ENCODE results near the gene POMGNT2.

Gene POMGNT2

GRCh38 chr3:43075904-43076661 lies 29.8 kb downstream of the POMGNT2 start:
- no peak for TF ChIP-seq REST (IDR thresholded peaks at IDR 0.05; ENCODE audit: insufficient replicate concordance, low read depth)
- no peak for TF ChIP-seq CTCF (IDR thresholded peaks at IDR 0.05; ENCODE audit: insufficient read depth, low read length)
- no peak for TF ChIP-seq POLR2AphosphoS5 (IDR thresholded peaks at IDR 0.05; ENCODE audit: low read depth)
- TF ChIP-seq GABPA (IDR thresholded peaks at IDR 0.05; ENCODE audit: low read depth): no peak
- no peak for TF ChIP-seq SPI1 (IDR thresholded peaks at IDR 0.05; ENCODE audit: borderline replicate concordance, low read depth)
- no peak for DNase-seq (ENCODE audit: low read depth in 1 of 2, low spot score in 1 of 2)
- Histone ChIP-seq H3K27ac (replicated peaks) (no peak overlapping the region), H3K27me3 (ENCODE audit: insufficient read depth, poor library complexity, severe bottlenecking) (no peaks in the 10 kb centered on the region), H3K4me3 (replicated peaks; ENCODE audit: insufficient read depth, low read length) (no peak overlapping the region)

GRCh38 chr3:43074901-43075689 lies 30.8 kb downstream of the POMGNT2 start:
- no peak for DNase-seq (ENCODE audit: low read depth in 1 of 2, low spot score in 1 of 2)
- Histone ChIP-seq H3K27me3 (ENCODE audit: insufficient read depth, poor library complexity, severe bottlenecking) (no peaks in the 10 kb centered on the region), H3K27ac (replicated peaks) (no peak overlapping the region), H3K4me3 (replicated peaks; ENCODE audit: insufficient read depth, low read length) (no peak overlapping the region)
- TF ChIP-seq GABPA (IDR thresholded peaks at IDR 0.05; ENCODE audit: low read depth): no peak
- TF ChIP-seq CTCF (IDR thresholded peaks at IDR 0.05; ENCODE audit: insufficient read depth, low read length): no peak
- no peak for TF ChIP-seq REST (IDR thresholded peaks at IDR 0.05; ENCODE audit: insufficient replicate concordance, low read depth)
- TF ChIP-seq POLR2AphosphoS5 (IDR thresholded peaks at IDR 0.05; ENCODE audit: low read depth): no peak
- TF ChIP-seq SPI1 (IDR thresholded peaks at IDR 0.05; ENCODE audit: borderline replicate concordance, low read depth): no peak

GRCh38 chr3:43074482-43074881 lies 31.4 kb downstream of the POMGNT2 start:
- Histone ChIP-seq H3K27ac (replicated peaks) (no peak overlapping the region), H3K4me3 (replicated peaks; ENCODE audit: insufficient read depth, low read length) (no peak overlapping the region), H3K27me3 (ENCODE audit: insufficient read depth, poor library complexity, severe bottlenecking) (no peaks in the 10 kb centered on the region)
- TF ChIP-seq CTCF (IDR thresholded peaks at IDR 0.05; ENCODE audit: insufficient read depth, low read length) (no peak), POLR2AphosphoS5 (IDR thresholded peaks at IDR 0.05; ENCODE audit: low read depth) (no peak), SPI1 (IDR thresholded peaks at IDR 0.05; ENCODE audit: borderline replicate concordance, low read depth) (no peak), REST (IDR thresholded peaks at IDR 0.05; ENCODE audit: insufficient replicate concordance, low read depth) (no peak), GABPA (IDR thresholded peaks at IDR 0.05; ENCODE audit: low read depth) (no peak)
- DNase-seq (ENCODE audit: low read depth in 1 of 2, low spot score in 1 of 2): no peak
